ENCODE measurements around the gene IYD.

IYD gene

GRCh38 chr6:150410906-150411305 lies 42.1 kb downstream of the IYD start:
- H3K27ac ChIP-seq (ENCODE audit: low read length), result no peak overlapping the region
- H3K4me1 ChIP-seq (ENCODE audit: insufficient read depth, low read length), result no peaks in the 10 kb centered on the region
- H3K9ac ChIP-seq (ENCODE audit: low read depth, low read length), result no peak overlapping the region
- H3K4me2 ChIP-seq (ENCODE audit: insufficient read depth, low read length), result no peak overlapping the region
- H3K79me2 ChIP-seq (ENCODE audit: insufficient read depth, low read length), result no peaks in the 10 kb centered on the region
- no peaks in the 10 kb centered on the region for H4K20me1 ChIP-seq (ENCODE audit: insufficient read depth, low read length)
- H3K36me3 ChIP-seq (ENCODE audit: insufficient read depth, low read length), result no peaks in the 10 kb centered on the region
- no peak for ATAC-seq (ENCODE audit: insufficient read depth, low read depth)
- H2AFZ ChIP-seq (ENCODE audit: low read depth, low read length), result no peak overlapping the region
- no peaks in the 10 kb centered on the region for H3K9me3 ChIP-seq (ENCODE audit: insufficient read depth, low read length, severe bottlenecking)
- no peak for DNase-seq
- TF ChIP-seq EZH2 (IDR thresholded peaks at IDR 0.05; ENCODE audit: borderline replicate concordance, low read depth, low read length, severe bottlenecking), result no peak
- TF ChIP-seq, protein P1, sequence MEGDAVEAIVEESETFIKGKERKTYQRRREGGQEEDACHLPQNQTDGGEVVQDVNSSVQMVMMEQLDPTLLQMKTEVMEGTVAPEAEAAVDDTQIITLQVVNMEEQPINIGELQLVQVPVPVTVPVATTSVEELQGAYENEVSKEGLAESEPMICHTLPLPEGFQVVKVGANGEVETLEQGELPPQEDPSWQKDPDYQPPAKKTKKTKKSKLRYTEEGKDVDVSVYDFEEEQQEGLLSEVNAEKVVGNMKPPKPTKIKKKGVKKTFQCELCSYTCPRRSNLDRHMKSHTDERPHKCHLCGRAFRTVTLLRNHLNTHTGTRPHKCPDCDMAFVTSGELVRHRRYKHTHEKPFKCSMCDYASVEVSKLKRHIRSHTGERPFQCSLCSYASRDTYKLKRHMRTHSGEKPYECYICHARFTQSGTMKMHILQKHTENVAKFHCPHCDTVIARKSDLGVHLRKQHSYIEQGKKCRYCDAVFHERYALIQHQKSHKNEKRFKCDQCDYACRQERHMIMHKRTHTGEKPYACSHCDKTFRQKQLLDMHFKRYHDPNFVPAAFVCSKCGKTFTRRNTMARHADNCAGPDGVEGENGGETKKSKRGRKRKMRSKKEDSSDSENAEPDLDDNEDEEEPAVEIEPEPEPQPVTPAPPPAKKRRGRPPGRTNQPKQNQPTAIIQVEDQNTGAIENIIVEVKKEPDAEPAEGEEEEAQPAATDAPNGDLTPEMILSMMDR (IDR thresholded peaks at IDR 0.05; ENCODE audit: borderline replicate concordance, extremely low read depth, low read length, poor library complexity, severe bottlenecking), result no peak
- no peak overlapping the region for H3K4me3 ChIP-seq (ENCODE audit: low read depth in 1 of 2, low read length in 2 of 2)
- peaks cover 18% of the 10 kb centered on the region for H3K27me3 ChIP-seq (ENCODE audit: insufficient read depth, low read length, poor library complexity)

DNA sequence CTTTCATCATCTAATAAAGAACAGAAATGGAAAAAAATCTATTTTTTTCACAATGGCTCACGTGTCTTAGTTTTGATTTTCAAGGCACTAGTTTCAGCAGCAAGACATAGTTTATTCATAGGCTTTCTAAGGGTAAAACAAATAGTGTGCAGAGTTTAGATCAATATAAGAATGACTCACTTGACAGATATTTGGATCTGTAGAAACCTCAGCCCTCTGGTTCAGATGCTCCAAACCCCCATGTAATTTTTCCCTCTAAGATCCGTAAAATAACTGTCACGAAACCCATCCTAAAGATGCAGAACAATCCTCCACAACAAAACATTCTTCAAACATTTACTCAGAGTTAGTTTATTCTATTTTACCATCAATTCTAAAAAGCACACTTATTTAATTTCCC lies 43.4 kb downstream of the IYD start:
- Histone ChIP-seq H3K27ac (ENCODE audit: low read length) (no peak overlapping the region), H4K20me1 (ENCODE audit: insufficient read depth, low read length) (no peaks in the 10 kb centered on the region), H3K9ac (ENCODE audit: low read depth, low read length) (no peak overlapping the region), H3K27me3 (ENCODE audit: insufficient read depth, low read length, poor library complexity) (peaks cover 22% of the 10 kb centered on the region), H3K4me1 (ENCODE audit: insufficient read depth, low read length) (no peaks in the 10 kb centered on the region), H3K9me3 (ENCODE audit: insufficient read depth, low read length, severe bottlenecking) (no peaks in the 10 kb centered on the region), H3K4me3 (ENCODE audit: low read depth in 1 of 2, low read length in 2 of 2) (no peak overlapping the region), H2AFZ (ENCODE audit: low read depth, low read length) (no peak overlapping the region), H3K4me2 (ENCODE audit: insufficient read depth, low read length) (no peak overlapping the region), H3K79me2 (ENCODE audit: insufficient read depth, low read length) (no peaks in the 10 kb centered on the region), H3K36me3 (ENCODE audit: insufficient read depth, low read length) (no peaks in the 10 kb centered on the region)
- DNase-seq (no peak), ATAC-seq (ENCODE audit: insufficient read depth, low read depth) (no peak)
- TF ChIP-seq, protein P1 (IDR thresholded peaks at IDR 0.05; ENCODE audit: borderline replicate concordance, extremely low read depth, low read length, poor library complexity, severe bottlenecking), result no peak
- TF ChIP-seq EZH2 (IDR thresholded peaks at IDR 0.05; ENCODE audit: borderline replicate concordance, low read depth, low read length, severe bottlenecking), result no peak

- H2AFZ ChIP-seq (ENCODE audit: low read depth, low read length), result no peak overlapping the region
- no peak overlapping the region for H3K4me3 ChIP-seq (ENCODE audit: low read depth in 1 of 2, low read length in 2 of 2)
- no peak overlapping the region for H3K4me2 ChIP-seq (ENCODE audit: insufficient read depth, low read length)
- no peaks in the 10 kb centered on the region for H3K79me2 ChIP-seq (ENCODE audit: insufficient read depth, low read length)
- no peaks in the 10 kb centered on the region for H3K9me3 ChIP-seq (ENCODE audit: insufficient read depth, low read length, severe bottlenecking)
- H3K4me1 ChIP-seq (ENCODE audit: insufficient read depth, low read length), result no peaks in the 10 kb centered on the region; the same call in 1 of the 2 replicates
- no peaks in the 10 kb centered on the region for H4K20me1 ChIP-seq (ENCODE audit: insufficient read depth, low read length)
- H3K27ac ChIP-seq (ENCODE audit: low read length), result no peak overlapping the region
- no peak for ATAC-seq (ENCODE audit: insufficient read depth, low read depth)
- no peak for DNase-seq
- H3K27me3 ChIP-seq (ENCODE audit: insufficient read depth, low read length, poor library complexity), result peaks cover 20% of the 10 kb centered on the region
- H3K9ac ChIP-seq (ENCODE audit: low read depth, low read length), result no peak overlapping the region
- TF ChIP-seq, protein P1 (IDR thresholded peaks at IDR 0.05; ENCODE audit: borderline replicate concordance, extremely low read depth, low read length, poor library complexity, severe bottlenecking), result no peak
- TF ChIP-seq EZH2 (IDR thresholded peaks at IDR 0.05; ENCODE audit: borderline replicate concordance, low read depth, low read length, severe bottlenecking), result no peak
- H3K36me3 ChIP-seq (ENCODE audit: insufficient read depth, low read length), result no peaks in the 10 kb centered on the region
Observed at GRCh38 chr6:150413198-150413597, 44.4 kb downstream of the IYD start.

GRCh38 chr6:150413781-150414281 lies 45.0 kb downstream of the IYD start:
- H3K4me1 ChIP-seq (ENCODE audit: insufficient read depth, low read length), result no peaks in the 10 kb centered on the region; the same call in 1 of the 2 replicates
- peaks cover 24% of the 10 kb centered on the region for H3K27me3 ChIP-seq (ENCODE audit: insufficient read depth, low read length, poor library complexity)
- TF ChIP-seq EZH2 (IDR thresholded peaks at IDR 0.05; ENCODE audit: borderline replicate concordance, low read depth, low read length, severe bottlenecking), result no peak
- TF ChIP-seq, protein P1 (IDR thresholded peaks at IDR 0.05; ENCODE audit: borderline replicate concordance, extremely low read depth, low read length, poor library complexity, severe bottlenecking), result no peak
- H3K27ac ChIP-seq (ENCODE audit: low read length), result no peak overlapping the region
- no peak overlapping the region for H2AFZ ChIP-seq (ENCODE audit: low read depth, low read length)
- DNase-seq (no peak), ATAC-seq (ENCODE audit: insufficient read depth, low read depth) (no peak)
- H3K36me3 ChIP-seq (ENCODE audit: insufficient read depth, low read length), result no peaks in the 10 kb centered on the region
- no peaks in the 10 kb centered on the region for H3K9me3 ChIP-seq (ENCODE audit: insufficient read depth, low read length, severe bottlenecking)
- H3K79me2 ChIP-seq (ENCODE audit: insufficient read depth, low read length), result no peaks in the 10 kb centered on the region
- no peak overlapping the region for H3K4me3 ChIP-seq (ENCODE audit: low read depth in 1 of 2, low read length in 2 of 2)
- no peak overlapping the region for H3K4me2 ChIP-seq (ENCODE audit: insufficient read depth, low read length)
- no peak overlapping the region for H3K9ac ChIP-seq (ENCODE audit: low read depth, low read length)
- H4K20me1 ChIP-seq (ENCODE audit: insufficient read depth, low read length), result no peaks in the 10 kb centered on the region

Data from DND-41 (cell line).